GM19023 (cell line): Measurements from ENCODE around the gene RASA2.
A peak's percentile ranks its signal among the peaks of the same experiment; 100 is the strongest.

Experiments used
- ATAC-seq: cut with Tn5 transposase; IDR thresholded peaks from one replicate; pipeline ENCODE4 v1.9.1; 2021; ENCODE audit warnings: mild to moderate bottlenecking, moderate library complexity; ENCODE audit not compliant: unreplicated experiment

The RASA2 gene

GRCh38 chr3:141642215-141642614 is 155.4 kb downstream of the RASA2 start:
- no peak for ATAC-seq

GRCh38 chr3:141643391-141643790 is 156.6 kb downstream of the RASA2 start:
- no peak for ATAC-seq

GRCh38 chr3:141643796-141644195 is 157.0 kb downstream of the RASA2 start:
- ATAC-seq: no peak

- ATAC-seq: peak; percentile 88
These were observed 158.1 kb downstream of the RASA2 start for GRCh38 chr3:141644931-141645330.

- ATAC-seq: no peak
These were observed 160.1 kb downstream of the RASA2 start for GRCh38 chr3:141646760-141647561.

- ATAC-seq: no peak
These were observed 160.7 kb downstream of the RASA2 start for GRCh38 chr3:141647562-141647915.

GRCh38 chr3:141648055-141648910 is 161.5 kb downstream of the RASA2 start:
- no peak for ATAC-seq

- ATAC-seq: no peak
These were observed 163.0 kb downstream of the RASA2 start for GRCh38 chr3:141649871-141650270.

- ATAC-seq: no peak
These were observed 164.0 kb downstream of the RASA2 start for GRCh38 chr3:141650783-141651182.

GRCh38 chr3:141651409-141651808 is 164.6 kb downstream of the RASA2 start:
- no peak for ATAC-seq

GRCh38 chr3:141652349-141652748 is 165.5 kb downstream of the RASA2 start:
- ATAC-seq: no peak

GRCh38 chr3:141653847-141654246 is 167.0 kb downstream of the RASA2 start:
- ATAC-seq: no peak

- no peak for ATAC-seq
These were observed 169.0 kb downstream of the RASA2 start for GRCh38 chr3:141655801-141656200.

GRCh38 chr3:141656771-141657170 is 169.9 kb downstream of the RASA2 start:
- no peak for ATAC-seq

- ATAC-seq: no peak
These were observed 170.7 kb downstream of the RASA2 start for GRCh38 chr3:141657516-141657915.

GRCh38 chr3:141659821-141660613 is 173.2 kb downstream of the RASA2 start:
- no peak for ATAC-seq

- ATAC-seq: no peak
These were observed 173.8 kb downstream of the RASA2 start for GRCh38 chr3:141660614-141660947.

- ATAC-seq: no peak
These were observed 174.7 kb downstream of the RASA2 start for GRCh38 chr3:141661229-141662196.

- no peak for ATAC-seq
These were observed 177.2 kb downstream of the RASA2 start for GRCh38 chr3:141663993-141664392.
